ENCODE data around the gene MKRN2OS.

MKRN2OS gene, protein sequence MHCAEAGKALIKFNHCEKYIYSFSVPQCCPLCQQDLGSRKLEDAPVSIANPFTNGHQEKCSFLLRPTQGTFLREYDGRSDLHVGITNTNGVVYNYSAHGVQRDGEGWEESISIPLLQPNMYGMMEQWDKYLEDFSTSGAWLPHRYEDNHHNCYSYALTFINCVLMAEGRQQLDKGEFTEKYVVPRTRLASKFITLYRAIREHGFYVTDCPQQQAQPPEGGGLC

DNA sequence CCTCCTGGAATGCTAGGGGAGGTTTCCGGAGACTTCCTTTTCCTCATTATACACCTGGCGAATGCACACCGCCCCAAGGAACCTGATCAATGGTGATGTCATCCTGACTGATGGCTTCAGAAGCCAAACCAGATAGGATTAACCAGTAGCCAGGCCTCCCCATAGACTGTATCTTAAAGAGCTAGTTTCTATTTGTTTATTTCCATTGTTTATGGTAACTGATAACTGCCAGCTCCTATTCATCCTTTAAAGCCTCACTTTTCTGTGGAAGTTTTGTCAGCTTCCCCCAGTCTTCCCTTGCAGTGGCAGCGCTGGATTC, at the start of gene MKRN2OS:
Gene MKRN2OS, minus strand, starts transcription at position 27 of the 319 bp plus-strand sequence. CDS start 35 bp downstream, outside the sequence.
- no peak for DNase-seq

DNA sequence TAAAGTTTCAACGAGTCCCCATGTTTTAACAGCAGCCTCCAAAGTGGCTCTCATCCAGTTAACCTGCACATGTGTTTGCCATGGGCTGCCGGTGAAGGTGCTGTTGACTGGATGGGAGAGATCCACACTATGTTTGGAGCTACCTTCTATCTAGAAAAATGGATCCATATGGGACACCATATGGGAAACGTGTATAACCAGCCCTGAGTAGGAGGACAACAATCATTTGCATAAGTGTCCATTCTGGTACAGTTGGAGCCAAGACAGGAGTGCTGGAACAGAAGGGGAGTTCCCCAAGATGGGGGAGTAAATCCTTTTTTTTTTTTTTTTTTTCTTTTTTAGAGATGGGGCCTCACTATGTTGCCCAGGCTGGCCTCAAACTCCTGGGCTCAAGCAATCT, 48.2 kb upstream of the MKRN2OS start:
- no peak for DNase-seq

DNA sequence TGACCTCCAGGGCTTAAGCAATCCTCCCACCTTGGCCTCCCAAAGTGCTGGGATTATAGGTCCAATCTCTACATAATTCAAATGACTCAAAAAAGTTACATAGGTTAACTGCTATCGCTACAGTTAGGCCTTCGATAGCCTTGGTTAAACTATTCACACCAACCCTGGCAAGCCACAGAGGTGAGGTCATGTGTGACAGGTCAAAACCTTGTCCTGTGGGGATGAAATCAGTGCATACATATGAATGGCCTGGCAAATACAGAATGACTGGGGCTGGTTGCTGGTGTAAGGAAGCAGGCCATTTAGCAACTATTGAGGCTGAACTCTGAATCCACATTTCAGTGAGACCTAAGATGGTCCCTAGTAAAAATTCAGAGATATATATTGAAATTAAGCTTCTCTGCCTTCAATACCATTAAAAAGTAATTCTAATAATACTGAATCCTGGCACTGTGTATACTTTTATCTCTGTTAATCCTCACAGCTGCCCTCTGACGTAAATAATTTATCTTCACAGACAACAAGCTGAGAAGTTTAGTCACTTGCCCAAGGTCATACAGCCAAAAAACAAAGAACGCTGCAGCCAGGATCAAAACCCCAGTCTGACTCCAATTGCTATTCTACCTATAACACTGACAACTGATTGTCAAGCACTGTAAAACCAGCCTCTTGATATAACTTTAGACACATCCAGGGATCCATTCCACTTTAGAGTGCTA, 46.9 kb upstream of the MKRN2OS start:
- no peak for DNase-seq

DNA sequence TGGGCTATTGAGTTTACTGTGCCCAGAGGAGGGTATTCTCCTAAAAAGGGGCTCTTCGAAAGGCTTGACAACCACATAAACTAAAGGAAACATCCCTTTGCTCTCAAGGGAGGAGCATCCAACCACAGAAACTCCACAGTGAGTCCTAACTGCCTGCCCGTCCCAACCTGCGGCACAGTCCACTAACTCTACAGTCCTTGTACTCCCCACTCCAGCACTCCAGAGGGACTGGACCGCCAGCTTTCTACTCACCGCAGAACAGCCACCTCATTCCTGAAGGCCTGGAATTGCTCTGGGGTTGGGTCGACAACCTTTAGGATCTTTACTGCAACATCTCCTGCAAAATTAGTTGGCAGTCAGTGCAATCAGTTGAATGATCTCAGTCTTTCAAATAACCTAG, 46.2 kb upstream of the MKRN2OS start:
- no peak for DNase-seq

DNA sequence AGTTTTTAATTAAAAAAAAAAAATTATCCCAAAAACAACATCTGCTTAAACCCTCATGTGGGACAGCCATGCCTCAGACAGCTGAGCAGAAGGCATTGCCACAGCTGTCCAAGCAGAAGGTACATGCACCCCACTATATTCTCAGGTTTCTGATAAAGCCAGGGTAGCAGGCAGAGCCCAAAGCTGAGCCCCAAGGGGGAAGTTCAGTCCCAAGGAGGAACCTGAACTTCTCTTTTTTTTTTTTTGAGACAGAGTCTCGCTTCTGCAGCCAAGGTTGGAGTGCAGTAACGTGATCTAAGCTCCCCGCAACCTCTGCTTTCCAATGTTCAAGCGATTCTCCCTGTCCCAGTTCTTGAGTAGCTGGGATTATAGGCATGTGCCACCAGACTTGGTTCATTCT, 44.8 kb upstream of the MKRN2OS start:
- no peak for DNase-seq

DNA sequence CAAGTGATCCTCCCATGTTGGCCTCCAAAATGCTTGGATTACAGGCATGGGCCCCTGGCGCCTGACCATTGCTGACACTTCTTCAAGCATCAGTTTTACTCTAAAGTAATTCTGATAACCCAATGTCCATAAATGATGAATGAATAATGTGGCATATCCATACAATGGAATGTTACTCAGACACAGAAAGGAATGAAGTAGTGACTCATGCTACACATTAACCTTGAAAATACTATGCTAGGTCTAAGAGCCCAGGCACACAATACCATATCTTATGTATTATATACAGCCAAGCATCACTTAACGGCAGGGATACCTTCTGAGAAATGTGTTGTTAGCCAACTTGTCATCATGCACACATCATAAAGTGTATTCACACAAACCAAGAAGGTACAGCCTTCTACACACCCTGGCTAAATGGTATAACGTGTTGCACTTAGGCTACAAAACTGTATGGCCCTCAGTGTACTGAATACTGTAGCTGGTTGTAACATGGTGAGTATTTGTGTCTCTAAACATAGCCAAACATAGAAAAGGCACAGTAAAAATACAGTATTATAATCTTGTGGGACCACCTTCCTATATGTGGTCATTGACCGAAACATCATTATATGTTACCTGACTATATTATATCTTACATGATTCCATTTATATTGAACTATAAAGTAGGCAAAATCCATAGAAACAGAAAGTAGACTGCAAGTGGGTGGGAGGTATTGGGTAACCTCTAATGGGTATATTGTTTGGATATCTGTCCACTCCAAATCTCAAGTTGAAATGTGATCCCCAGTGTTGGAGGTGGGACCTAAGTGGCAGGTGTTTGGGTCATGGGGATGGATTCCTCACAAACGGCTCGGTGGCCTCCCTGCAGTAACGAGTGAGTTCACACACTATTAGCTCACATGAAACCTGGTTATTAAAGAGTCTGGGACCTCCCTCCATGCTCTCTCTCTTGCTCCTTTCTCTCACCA, 43.0 kb upstream of the MKRN2OS start:
- no peak for DNase-seq

DNA sequence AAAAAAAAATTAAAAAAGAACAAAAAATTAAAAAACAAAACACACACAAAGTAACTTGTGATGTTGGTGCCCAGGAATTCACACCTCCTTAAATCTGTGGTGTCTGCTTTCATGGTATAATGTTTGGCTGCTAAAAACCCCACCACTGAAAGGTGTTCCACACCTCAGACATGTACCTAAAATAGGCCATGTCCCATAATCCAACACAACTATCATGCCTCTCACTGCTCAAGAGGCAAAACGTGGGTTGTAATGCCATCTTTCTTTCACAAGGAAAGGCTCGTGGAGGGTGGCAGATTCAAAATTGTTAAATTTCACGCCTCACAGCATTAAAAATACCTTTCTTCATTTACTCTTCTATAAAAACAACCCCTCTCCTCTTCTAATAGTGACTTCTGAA, 41.1 kb upstream of the MKRN2OS start:
- no peak for DNase-seq

DNA sequence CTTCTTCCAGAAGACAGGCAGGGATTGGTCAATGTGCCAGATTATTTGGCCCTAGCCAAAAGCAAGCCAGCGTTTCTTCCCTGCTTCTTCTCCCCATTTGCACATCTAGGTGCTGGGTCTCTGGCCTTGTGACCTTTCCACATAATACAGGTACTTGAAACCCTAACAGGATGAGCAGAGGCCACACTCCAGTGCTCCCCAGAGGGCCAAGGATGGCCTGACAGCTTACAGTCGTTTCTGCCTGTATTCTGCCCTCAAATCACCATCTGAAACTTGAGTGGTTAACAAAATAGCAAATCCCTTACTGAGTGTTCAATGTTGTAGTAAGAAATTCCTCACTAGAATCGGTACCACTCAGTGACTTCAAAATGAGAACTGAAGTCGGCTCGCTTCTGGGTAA, 40.7 kb upstream of the MKRN2OS start:
- DNase-seq = no peak

DNA sequence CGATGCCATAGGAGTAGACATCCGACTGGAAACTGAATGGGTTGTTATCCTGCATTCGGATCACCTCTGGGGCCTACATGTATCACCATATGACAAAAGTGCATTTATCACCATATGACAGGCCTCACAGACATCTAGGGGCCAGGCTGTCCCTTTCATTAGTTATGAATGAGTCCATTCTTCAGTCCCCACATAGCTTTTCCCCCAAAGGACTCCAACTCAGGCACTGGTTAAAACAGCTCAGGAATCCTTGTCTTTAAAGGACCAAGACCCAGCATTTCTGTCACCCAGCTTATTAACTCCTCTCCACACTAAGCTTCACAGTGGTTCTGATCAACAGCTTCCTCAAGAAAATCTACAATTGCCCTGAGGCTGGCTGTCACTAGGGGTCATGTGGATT, 39.9 kb upstream of the MKRN2OS start:
- DNase-seq = no peak

DNA sequence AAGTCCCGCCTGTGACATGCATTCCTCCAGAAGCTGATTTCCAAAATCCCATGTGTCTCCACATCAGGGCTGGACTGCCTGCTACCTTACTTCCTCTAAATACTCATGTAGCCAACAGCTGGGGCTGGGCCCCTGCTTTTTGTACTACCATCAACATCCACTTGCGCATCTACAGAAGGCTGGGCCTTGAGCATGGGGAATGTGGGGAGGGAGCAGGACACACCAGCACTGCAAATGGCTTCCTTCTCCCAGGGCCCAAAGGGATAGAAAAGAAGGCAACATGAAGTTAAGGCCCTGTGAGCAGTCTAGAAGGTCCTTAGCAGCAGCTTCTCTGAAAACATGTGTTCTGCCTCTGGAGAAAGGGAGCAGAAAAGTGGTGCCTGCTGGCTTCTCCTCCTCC, 38.8 kb upstream of the MKRN2OS start:
- DNase-seq = no peak

DNA sequence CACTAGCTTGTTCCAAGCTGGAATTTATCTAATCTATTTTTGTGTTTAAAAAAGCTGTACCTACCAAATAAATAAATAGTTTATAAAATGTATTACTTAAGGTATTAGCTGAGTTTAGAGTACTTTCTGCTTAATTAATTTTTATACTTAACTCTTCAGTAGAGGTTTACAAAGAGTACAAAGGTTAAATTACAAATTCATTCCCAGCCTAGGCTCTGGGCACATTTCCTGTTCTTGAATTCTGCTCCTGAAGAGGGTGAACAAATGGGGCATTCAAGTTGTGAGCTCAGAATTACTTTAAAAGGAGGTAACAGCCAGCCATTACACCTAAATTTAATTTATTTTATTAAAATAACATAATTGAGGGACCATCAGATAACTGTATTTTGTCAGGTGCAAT, 38.0 kb upstream of the MKRN2OS start:
- DNase-seq = no peak

DNA sequence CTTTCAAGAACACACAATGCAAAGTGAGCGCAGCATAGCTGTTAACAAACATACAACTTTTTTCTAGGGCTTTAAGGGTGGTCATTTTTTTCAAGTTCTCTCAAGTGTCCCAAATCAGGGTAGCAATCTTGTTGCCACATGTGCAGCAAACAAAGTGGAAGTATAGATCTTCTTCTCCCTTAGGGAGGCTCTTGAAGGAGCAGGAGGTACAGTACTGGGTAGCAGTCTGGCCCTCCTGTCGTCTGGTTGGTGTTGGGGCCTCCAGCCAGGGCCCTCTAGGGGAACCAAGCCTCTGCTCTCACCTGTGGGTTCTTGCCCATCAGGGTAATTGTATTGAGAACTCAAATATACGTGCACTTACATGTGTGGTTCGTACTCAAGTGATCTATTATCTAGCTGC, 37.4 kb upstream of the MKRN2OS start:
- DNase-seq = no peak

DNA sequence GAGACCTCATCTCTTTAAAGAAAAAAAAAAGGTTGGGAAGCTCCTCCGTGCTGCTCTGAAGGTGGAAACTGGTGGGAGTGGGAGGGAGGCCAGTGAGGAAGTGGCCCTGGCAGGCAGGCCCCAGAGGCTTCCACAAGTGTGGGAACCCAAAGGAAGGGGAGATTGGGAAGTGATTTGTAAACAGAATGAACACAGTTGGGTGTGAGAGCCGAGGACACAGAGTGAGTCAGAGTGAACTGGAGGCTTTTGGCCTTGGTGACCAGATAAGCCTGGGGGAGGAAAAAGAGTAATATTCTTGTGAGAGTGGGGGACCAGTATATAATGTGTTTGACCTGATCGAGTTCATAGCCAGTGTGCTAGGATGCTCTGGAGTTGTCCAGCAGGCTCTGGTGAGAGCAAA, 34.6 kb upstream of the MKRN2OS start:
- no peak for DNase-seq

DNA sequence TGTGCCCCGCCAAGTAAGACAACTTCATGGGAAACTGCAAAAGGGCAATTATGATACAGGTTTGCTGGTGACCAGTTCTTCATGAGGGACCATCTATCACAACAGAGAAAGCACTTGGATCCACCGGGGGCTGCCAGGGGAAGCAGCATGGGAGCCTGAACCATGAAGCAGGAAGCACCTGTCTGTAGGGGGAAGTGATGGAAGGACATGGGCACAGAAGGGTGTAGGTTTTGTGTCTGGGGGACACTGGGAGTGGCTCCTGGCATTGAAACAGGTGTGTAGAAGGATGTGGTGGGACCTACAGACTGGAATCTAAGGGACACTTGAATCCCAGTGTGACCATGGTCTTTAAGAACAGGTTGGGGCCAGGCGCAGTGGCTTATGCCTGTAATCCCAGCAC, 34.2 kb upstream of the MKRN2OS start:
- no peak for DNase-seq

DNA sequence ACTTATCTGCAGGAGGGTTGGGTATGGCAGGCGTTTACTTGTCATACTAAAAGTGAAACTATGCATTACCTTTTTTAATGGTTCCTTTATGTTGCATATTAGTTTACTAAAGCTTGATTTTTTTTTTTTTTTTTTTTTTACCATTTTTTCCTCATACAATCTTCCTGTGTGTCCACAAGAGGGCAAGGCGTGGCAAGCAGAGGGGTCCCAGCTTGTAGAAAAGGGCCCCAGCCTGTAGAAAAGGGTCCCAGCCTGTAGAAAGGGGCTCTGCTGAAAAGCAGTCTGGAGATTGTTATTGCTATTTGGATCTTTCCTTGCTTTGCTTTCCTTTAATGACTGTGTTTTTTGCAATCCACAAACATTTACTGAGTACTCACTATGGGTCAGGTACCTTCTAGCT, 33.4 kb upstream of the MKRN2OS start:
- DNase-seq = no peak

DNA sequence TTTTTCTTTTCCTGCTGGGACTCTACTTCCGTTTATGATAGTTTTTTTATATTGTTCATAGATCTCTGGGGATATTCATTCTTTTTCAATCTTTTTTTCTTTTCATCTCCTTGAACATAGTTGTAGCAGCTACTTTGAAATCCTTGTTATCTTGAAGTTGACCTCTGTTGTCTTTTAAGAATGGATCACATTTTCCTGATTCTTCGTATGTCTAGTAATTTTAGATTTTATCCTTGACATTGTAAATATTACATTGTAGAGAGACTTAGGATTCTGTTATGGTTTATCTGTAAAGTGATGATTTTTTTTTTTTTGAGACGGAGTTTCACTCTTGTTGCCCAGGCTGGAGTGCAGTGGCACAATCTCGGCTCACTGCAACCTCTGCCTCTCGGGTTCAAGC, 32.1 kb upstream of the MKRN2OS start:
- no peak for DNase-seq

DNA sequence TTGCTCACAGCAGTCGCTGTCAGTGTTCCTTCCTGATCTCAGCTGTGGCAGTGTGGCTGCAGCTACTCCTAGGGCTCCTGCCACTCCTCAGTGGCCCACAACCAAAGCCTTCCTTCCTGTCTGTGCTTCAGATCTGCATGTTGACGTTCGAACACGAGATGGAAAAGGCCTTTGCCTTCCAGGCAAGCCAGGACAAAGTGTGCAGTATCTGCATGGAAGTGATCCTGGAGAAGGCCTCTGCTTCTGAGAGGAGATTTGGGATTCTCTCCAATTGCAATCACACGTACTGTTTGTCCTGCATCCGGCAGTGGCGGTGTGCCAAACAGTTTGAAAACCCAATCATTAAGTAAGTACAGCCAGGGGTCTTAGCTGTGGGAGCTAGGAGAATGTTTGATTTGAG, 29.4 kb upstream of the MKRN2OS start:
- no peak for DNase-seq

DNA sequence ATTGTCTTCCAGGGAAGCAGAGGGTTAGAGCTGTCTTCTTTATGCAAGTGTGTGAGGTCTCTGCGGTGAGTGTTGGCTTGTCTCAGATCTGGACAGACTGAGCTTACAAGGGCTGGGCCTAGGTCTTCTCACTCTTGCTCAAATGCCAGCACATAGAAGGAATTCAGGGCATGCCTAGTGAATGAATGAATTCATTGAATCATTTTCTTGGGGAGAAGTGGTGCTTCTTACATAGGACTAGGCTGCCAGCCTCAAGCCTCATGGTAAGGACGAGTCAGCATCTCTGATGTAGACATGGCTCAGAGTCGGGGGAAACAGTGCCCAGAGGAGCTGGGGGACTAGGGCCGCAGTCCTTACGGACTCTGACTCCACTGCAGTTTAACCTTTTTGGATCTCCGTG, 28.8 kb upstream of the MKRN2OS start:
- DNase-seq = no peak

DNA sequence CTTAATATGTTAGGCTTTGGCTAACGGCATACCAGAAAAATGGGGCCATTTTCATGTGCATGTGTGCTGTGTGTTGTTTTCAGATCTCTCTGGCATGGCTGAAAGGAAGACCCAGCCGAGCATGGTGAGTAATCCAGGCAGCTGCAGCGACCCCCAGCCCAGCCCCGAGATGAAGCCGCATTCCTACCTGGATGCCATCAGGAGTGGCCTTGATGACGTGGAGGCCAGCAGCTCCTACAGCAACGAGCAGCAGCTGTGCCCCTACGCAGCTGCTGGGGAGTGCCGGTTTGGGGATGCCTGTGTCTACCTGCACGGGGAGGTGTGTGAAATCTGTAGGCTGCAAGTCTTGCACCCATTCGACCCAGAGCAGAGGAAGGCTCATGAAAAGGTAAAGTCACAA, 26.7 kb upstream of the MKRN2OS start:
- DNase-seq = no peak

DNA sequence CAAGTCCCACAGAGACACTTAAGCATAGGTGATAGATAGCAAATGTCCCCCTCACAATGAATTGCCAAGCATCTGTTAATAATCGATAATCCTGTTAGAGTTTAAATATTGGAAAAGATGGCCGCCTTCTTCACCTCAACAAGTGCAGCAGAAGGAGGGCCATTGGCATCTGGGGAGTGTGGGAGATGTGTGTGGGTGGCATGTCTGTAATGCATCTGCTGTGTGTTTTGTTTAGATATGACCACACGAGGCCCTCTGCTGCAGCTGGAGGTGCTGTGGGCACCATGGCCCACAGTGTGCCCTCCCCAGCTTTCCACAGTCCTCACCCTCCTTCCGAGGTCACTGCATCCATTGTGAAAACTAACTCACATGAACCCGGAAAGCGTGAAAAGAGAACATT, 24.5 kb upstream of the MKRN2OS start:
- DNase-seq = no peak

DNA sequence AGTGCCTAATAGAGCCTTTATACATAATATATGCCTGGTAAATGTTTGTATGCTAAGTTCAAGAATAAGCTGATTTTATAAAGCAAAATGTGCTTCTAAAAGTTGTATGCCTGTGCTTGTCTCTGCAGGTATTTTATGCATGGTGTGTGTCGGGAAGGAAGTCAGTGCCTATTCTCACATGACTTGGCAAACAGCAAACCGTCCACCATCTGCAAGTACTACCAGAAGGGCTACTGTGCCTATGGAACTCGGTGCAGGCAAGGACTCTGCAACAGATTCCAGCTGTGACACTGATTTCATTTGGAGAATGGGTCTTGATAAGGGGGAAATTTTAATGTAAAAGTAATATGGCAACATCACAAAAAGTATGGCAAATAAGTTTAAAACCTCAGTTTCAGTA, 23.4 kb upstream of the MKRN2OS start:
- no peak for DNase-seq

DNA sequence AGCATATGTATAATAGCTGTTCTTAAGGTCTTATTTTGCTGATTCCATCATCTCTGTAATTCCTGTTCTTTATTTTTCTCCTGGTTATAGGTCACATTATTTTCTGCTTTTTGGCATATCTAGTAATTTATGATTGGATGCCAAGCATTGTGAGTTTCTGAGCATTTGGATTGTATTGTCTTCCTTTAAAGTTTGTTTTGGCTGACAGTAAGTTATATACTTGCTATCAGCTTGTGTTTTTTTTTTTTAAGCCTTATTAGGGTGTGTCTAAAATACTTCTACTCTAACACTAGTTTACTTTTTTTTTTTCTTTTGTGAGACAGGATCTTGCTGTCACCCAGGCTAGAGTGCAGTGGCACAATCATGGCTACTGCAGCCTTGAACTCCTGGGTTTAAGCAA, 21.7 kb upstream of the MKRN2OS start:
- DNase-seq = no peak

DNA sequence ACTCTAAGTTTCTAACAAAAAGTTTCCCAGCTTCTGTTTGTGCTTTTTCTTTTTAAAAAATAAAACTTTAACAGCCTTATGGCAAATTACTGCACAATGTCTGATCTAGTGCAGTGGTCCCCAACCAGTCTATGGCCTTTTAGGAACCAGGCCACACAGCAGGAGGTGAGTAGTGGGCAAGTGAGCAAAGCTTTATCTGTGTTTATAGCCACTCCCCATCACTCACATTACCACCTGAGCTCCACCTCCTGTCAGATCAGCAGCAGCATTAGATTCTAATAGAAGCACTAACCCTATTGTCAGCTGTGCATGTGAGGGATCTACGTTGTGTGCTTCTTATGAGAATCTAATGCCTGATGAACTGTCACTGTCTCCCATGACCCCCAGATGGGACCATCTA, 17.2 kb upstream of the MKRN2OS start:
- DNase-seq = no peak

DNA sequence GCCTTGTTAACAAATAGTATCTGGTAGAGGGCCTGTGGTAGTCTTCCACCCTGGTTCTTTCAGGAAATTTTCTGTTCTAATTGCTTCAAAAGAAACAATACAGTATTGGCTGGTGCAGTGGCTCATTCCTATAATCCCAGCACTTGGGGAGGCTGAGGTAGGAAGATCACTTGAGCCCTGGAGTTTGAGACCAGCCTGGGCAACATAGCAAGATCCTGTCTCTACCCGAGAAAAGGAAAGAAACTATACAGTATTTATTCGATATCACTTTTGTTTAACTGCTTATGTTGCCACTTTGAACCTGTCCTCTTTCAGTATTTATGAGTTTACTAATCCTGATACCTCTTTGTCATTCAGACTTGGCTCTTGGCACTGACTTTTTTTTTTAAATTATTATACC, 16.1 kb upstream of the MKRN2OS start:
- no peak for DNase-seq
